Measurements from ENCODE around the gene SLC27A3. TPM values are rescaled to one million over a fixed set of nuclear protein-coding genes. Genes with fewer than 3 reads are reported as not detected.

The SLC27A3 gene
- total RNA-seq, 3 donors from 2014 or later = 23.0 to 36.2 (median 31.5) TPM

GRCh38 chr1:153768316-153769181 is 6.7 kb upstream of the SLC27A3 start:
- Histone ChIP-seq H3K4me3 (no peak overlapping the region), H3K27ac (peak overlapping the region in 1 of 2 donors; percentile 20), H3K27me3 (no peaks in the 10 kb centered on the region), H3K9me3 (no peaks in the 10 kb centered on the region), H3K36me3 (no peaks in the 10 kb centered on the region), H3K4me1 (peaks cover 0 to 4% of the 10 kb centered on the region in 2 donors)
- intact Hi-C loops (cut with DNase I; ENCODE audit: low total_unique reads) = loop anchor here (5.0 kb wide), 1 partner anchor 256 kb away; no protein-coding TSS in a partner anchor
- no peak for DNase-seq (ENCODE audit: low spot score in 2 of 2)
- TF ChIP-seq, protein P1, sequence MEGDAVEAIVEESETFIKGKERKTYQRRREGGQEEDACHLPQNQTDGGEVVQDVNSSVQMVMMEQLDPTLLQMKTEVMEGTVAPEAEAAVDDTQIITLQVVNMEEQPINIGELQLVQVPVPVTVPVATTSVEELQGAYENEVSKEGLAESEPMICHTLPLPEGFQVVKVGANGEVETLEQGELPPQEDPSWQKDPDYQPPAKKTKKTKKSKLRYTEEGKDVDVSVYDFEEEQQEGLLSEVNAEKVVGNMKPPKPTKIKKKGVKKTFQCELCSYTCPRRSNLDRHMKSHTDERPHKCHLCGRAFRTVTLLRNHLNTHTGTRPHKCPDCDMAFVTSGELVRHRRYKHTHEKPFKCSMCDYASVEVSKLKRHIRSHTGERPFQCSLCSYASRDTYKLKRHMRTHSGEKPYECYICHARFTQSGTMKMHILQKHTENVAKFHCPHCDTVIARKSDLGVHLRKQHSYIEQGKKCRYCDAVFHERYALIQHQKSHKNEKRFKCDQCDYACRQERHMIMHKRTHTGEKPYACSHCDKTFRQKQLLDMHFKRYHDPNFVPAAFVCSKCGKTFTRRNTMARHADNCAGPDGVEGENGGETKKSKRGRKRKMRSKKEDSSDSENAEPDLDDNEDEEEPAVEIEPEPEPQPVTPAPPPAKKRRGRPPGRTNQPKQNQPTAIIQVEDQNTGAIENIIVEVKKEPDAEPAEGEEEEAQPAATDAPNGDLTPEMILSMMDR (IDR thresholded peaks at IDR 0.05) = no peak
- TF ChIP-seq POLR2A (IDR thresholded peaks at IDR 0.05) (no peak), POLR2AphosphoS5 (IDR thresholded peaks at IDR 0.05) (no peak)

- Histone ChIP-seq H3K4me1 (peaks cover 4 to 11% of the 10 kb centered on the region in 2 donors), H3K27ac (no peak overlapping the region), H3K4me3 (no peak overlapping the region), H3K36me3 (no peaks in the 10 kb centered on the region), H3K9me3 (no peaks in the 10 kb centered on the region), H3K27me3 (no peaks in the 10 kb centered on the region)
- intact Hi-C loops (cut with DNase I; ENCODE audit: low total_unique reads) = loop anchor here (5.0 kb wide), 1 partner anchor 257 kb away; no protein-coding TSS in a partner anchor
- TF ChIP-seq POLR2AphosphoS5 (IDR thresholded peaks at IDR 0.05) = no peak
- TF ChIP-seq, protein P1 (IDR thresholded peaks at IDR 0.05) = no peak
- no peak for TF ChIP-seq POLR2A (IDR thresholded peaks at IDR 0.05)
- no peak for DNase-seq (ENCODE audit: low spot score in 2 of 2)
Observed at GRCh38 chr1:153769221-153769620, 6.0 kb upstream of the SLC27A3 start.

DNA sequence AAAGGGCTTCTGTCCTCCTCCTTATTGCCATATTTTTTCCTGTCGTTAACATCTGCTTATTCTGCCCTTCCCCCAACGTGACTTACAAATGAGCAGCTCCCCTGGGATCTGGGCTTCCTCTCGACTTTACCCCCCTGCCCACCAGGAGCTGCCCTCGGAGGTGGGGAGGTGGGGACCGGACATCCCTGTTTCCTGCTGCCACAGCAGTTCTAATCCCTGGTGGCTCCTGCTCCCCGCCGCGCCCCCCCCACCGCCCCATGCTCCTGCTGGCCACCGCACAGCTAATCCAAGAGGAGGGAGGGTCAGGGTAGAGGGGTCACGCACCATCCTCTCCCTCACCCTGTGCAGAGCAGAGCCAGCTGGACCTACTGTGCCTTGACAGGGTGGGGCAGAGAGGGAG is 4.4 kb upstream of the SLC27A3 start:
- Histone ChIP-seq H3K36me3 (no peaks in the 10 kb centered on the region), H3K27me3 (no peaks in the 10 kb centered on the region), H3K4me1 (peaks cover 11 to 16% of the 10 kb centered on the region in 2 donors), H3K9me3 (no peaks in the 10 kb centered on the region), H3K4me3 (peak overlapping the region in 1 of 3 donors; percentile 28), H3K27ac (peak overlapping the region; percentile 54 to 94)
- DNase-seq (ENCODE audit: low spot score in 2 of 2) = no peak
- TF ChIP-seq, protein P1 (IDR thresholded peaks at IDR 0.05) = no peak
- no peak for TF ChIP-seq POLR2A (IDR thresholded peaks at IDR 0.05)
- no peak for TF ChIP-seq POLR2AphosphoS5 (IDR thresholded peaks at IDR 0.05)
- intact Hi-C loops (cut with DNase I; ENCODE audit: low total_unique reads) = loop anchor here (2.0 to 10.0 kb wide), 2 partner anchors 30 to 96 kb away; partner anchors contain the start of genes ILF2 and NPR1

DNA sequence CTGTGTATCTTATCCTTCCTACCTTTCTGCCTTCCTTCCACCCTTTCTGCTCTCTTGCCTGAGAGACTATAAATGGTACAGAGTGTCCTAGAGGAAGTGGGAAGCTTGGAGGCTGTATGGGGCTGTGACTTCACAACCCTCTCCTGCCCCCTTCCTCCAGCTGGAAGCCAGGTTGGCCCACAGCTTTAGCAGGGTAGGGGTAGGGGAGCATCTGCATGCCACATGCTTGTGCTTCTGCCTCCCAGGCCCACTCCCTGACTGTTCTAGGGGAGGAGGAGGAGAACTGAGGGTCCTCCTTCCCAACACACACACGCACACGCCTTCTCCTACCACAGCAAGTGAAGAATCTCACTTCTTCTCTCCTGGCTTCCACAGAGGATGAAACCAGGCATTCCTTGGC is 3.9 kb upstream of the SLC27A3 start:
- Histone ChIP-seq H3K4me1 (peaks cover 11 to 18% of the 10 kb centered on the region in 2 donors), H3K27ac (peak overlapping the region; percentile 54 to 94), H3K27me3 (no peaks in the 10 kb centered on the region), H3K4me3 (peak overlapping the region in 1 of 3 donors; percentile 28), H3K9me3 (no peaks in the 10 kb centered on the region), H3K36me3 (no peaks in the 10 kb centered on the region)
- intact Hi-C loops (cut with DNase I; ENCODE audit: low total_unique reads) = loop anchor here (2.0 to 10.0 kb wide), 2 partner anchors 30 to 96 kb away; partner anchors contain the start of genes ILF2 and NPR1
- DNase-seq (ENCODE audit: low spot score in 2 of 2) = no peak
- TF ChIP-seq, protein P1 (IDR thresholded peaks at IDR 0.05) = no peak
- TF ChIP-seq POLR2A (IDR thresholded peaks at IDR 0.05) = no peak
- no peak for TF ChIP-seq POLR2AphosphoS5 (IDR thresholded peaks at IDR 0.05)
